ENCODE data around the gene PNMA8C.

Gene PNMA8C

GRCh38 chr19:46449228-46449627 lies 20.5 kb upstream of the PNMA8C start:
- no peak for ATAC-seq
- TF ChIP-seq ESRRG (CRISPR knock-in tag; IDR thresholded peaks at IDR 0.05) = no peak
- no peak for TF ChIP-seq CSRNP3 (CRISPR knock-in tag; IDR thresholded peaks at IDR 0.05)
- TF ChIP-seq TCF4 (CRISPR knock-in tag; IDR thresholded peaks at IDR 0.05; ENCODE audit: borderline replicate concordance) = no peak
- no peak for TF ChIP-seq ISL1 (CRISPR knock-in tag; IDR thresholded peaks at IDR 0.05)
- TF ChIP-seq, protein P1, sequence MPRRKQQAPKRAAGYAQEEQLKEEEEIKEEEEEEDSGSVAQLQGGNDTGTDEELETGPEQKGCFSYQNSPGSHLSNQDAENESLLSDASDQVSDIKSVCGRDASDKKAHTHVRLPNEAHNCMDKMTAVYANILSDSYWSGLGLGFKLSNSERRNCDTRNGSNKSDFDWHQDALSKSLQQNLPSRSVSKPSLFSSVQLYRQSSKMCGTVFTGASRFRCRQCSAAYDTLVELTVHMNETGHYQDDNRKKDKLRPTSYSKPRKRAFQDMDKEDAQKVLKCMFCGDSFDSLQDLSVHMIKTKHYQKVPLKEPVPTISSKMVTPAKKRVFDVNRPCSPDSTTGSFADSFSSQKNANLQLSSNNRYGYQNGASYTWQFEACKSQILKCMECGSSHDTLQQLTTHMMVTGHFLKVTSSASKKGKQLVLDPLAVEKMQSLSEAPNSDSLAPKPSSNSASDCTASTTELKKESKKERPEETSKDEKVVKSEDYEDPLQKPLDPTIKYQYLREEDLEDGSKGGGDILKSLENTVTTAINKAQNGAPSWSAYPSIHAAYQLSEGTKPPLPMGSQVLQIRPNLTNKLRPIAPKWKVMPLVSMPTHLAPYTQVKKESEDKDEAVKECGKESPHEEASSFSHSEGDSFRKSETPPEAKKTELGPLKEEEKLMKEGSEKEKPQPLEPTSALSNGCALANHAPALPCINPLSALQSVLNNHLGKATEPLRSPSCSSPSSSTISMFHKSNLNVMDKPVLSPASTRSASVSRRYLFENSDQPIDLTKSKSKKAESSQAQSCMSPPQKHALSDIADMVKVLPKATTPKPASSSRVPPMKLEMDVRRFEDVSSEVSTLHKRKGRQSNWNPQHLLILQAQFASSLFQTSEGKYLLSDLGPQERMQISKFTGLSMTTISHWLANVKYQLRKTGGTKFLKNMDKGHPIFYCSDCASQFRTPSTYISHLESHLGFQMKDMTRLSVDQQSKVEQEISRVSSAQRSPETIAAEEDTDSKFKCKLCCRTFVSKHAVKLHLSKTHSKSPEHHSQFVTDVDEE (CRISPR knock-in tag; IDR thresholded peaks at IDR 0.05) = no peak
- TF ChIP-seq, protein P2, sequence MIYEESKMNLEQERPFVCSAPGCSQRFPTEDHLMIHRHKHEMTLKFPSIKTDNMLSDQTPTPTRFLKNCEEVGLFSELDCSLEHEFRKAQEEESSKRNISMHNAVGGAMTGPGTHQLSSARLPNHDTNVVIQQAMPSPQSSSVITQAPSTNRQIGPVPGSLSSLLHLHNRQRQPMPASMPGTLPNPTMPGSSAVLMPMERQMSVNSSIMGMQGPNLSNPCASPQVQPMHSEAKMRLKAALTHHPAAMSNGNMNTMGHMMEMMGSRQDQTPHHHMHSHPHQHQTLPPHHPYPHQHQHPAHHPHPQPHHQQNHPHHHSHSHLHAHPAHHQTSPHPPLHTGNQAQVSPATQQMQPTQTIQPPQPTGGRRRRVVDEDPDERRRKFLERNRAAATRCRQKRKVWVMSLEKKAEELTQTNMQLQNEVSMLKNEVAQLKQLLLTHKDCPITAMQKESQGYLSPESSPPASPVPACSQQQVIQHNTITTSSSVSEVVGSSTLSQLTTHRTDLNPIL (CRISPR knock-in tag; IDR thresholded peaks at IDR 0.05; ENCODE audit: low read depth) = no peak
- no peak for TF ChIP-seq ZNF8 (CRISPR knock-in tag; IDR thresholded peaks at IDR 0.05)
- TF ChIP-seq SNAI2 (CRISPR knock-in tag; IDR thresholded peaks at IDR 0.05) = no peak
- no peak for TF ChIP-seq ARNTL (CRISPR knock-in tag; IDR thresholded peaks at IDR 0.05; ENCODE audit: borderline replicate concordance, low read depth)
- no peak for TF ChIP-seq RARB (CRISPR knock-in tag; IDR thresholded peaks at IDR 0.05)
- no peak for TF ChIP-seq TOX (CRISPR knock-in tag; IDR thresholded peaks at IDR 0.05; ENCODE audit: borderline replicate concordance)
- no peak for TF ChIP-seq CSDC2 (CRISPR knock-in tag; IDR thresholded peaks at IDR 0.05)
- no peak for TF ChIP-seq ZC3H10 (CRISPR knock-in tag; IDR thresholded peaks at IDR 0.05)
- TF ChIP-seq ZNF70 (CRISPR knock-in tag; IDR thresholded peaks at IDR 0.05) = no peak
- TF ChIP-seq GLIS3 (CRISPR knock-in tag; IDR thresholded peaks at IDR 0.05) = no peak
- TF ChIP-seq ZNF565 (CRISPR knock-in tag; conservative IDR thresholded peaks at IDR 0.05; ENCODE audit: low read depth) = no peak
- TF ChIP-seq POU6F1 (CRISPR knock-in tag; IDR thresholded peaks at IDR 0.05; ENCODE audit: borderline replicate concordance, low read depth) = no peak
- TF ChIP-seq ZFP30 (CRISPR knock-in tag; IDR thresholded peaks at IDR 0.05) = no peak
- TF ChIP-seq ZFP3 (CRISPR knock-in tag; IDR thresholded peaks at IDR 0.05) = no peak

DNA sequence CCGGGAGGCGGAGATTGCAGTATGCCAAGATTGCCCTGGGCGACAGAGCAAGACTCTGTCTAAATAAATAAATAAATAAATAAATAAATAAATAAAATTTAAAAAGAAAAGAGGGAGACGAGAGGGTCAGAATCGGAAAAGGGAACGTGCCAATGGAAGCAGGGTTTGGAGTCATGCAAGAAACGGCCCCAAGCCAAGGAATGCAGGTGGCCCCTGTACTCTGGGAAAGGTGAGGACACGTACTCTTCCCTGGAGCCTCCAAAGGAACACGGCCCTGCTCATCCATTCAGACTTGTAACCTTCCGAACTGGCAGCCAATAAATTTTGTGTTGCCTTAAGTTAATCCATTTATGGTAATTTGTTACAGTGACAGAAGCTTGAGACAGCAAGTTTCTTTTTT lies 19.9 kb upstream of the PNMA8C start:
- no peak for TF ChIP-seq TCF4 (CRISPR knock-in tag; IDR thresholded peaks at IDR 0.05; ENCODE audit: borderline replicate concordance)
- no peak for TF ChIP-seq TOX (CRISPR knock-in tag; IDR thresholded peaks at IDR 0.05; ENCODE audit: borderline replicate concordance)
- TF ChIP-seq ZFP30 (CRISPR knock-in tag; IDR thresholded peaks at IDR 0.05) = no peak
- TF ChIP-seq ZC3H10 (CRISPR knock-in tag; IDR thresholded peaks at IDR 0.05) = no peak
- TF ChIP-seq CSRNP3 (CRISPR knock-in tag; IDR thresholded peaks at IDR 0.05) = no peak
- no peak for TF ChIP-seq ZNF70 (CRISPR knock-in tag; IDR thresholded peaks at IDR 0.05)
- no peak for TF ChIP-seq ZNF8 (CRISPR knock-in tag; IDR thresholded peaks at IDR 0.05)
- no peak for TF ChIP-seq RARB (CRISPR knock-in tag; IDR thresholded peaks at IDR 0.05)
- no peak for TF ChIP-seq PPARA (CRISPR knock-in tag; IDR thresholded peaks at IDR 0.05; ENCODE audit: borderline replicate concordance)
- no peak for TF ChIP-seq GLIS3 (CRISPR knock-in tag; IDR thresholded peaks at IDR 0.05)
- TF ChIP-seq ZFP3 (CRISPR knock-in tag; IDR thresholded peaks at IDR 0.05) = no peak
- TF ChIP-seq OSR1 (CRISPR knock-in tag; IDR thresholded peaks at IDR 0.05) = no peak
- TF ChIP-seq ZNF565 (CRISPR knock-in tag; conservative IDR thresholded peaks at IDR 0.05; ENCODE audit: low read depth) = no peak
- no peak for TF ChIP-seq CSDC2 (CRISPR knock-in tag; IDR thresholded peaks at IDR 0.05)
- ATAC-seq = no peak

DNA sequence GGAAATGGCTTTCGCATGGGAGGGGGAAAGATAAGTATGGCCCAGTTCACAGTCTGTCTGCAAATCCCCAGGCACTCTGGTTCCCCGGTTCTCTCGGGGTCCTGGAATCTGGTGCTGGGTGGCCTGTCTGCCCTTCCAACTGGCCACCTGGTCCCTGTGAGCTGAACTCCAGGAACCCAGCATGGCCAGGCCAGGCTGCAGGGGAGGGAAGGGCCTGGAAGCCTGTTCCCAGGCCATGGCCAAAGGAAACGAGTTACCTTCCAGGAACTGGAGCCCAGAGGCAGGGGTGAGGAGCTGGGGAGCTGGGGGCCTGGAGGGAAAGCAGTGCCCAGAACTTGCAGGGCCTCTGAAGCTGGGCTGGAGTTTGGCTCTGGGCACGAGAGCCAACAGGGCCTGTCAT lies 19.1 kb upstream of the PNMA8C start:
- no peak for ATAC-seq
- TF ChIP-seq POU6F1 (CRISPR knock-in tag; IDR thresholded peaks at IDR 0.05; ENCODE audit: borderline replicate concordance, low read depth) (no peak), ESRRG (CRISPR knock-in tag; IDR thresholded peaks at IDR 0.05) (no peak), CSRNP3 (CRISPR knock-in tag; IDR thresholded peaks at IDR 0.05) (no peak), ZNF70 (CRISPR knock-in tag; IDR thresholded peaks at IDR 0.05) (no peak), RARB (CRISPR knock-in tag; IDR thresholded peaks at IDR 0.05) (no peak), ZFP3 (CRISPR knock-in tag; IDR thresholded peaks at IDR 0.05) (no peak), GLIS3 (CRISPR knock-in tag; IDR thresholded peaks at IDR 0.05) (no peak), PPARA (CRISPR knock-in tag; IDR thresholded peaks at IDR 0.05; ENCODE audit: borderline replicate concordance) (no peak), TOX (CRISPR knock-in tag; IDR thresholded peaks at IDR 0.05; ENCODE audit: borderline replicate concordance) (no peak)
- TF ChIP-seq, protein P1 (CRISPR knock-in tag; IDR thresholded peaks at IDR 0.05) = no peak

All from SK-N-SH treated with all-trans-retinoic acid at 6 μM for 48 hours (cell line).